DOHH2 (cell line): ENCODE data around the gene STARD13.

ENCODE experiments used
- EZH2phosphoT487 ChIP-seq: fragments of 200-600 bp; sonication (generic); IDR thresholded peaks from 2 replicates; pipeline ENCODE4 v1.6.1; 2017; ENCODE audit warnings: borderline replicate concordance, mild to moderate bottlenecking, antibody characterized with exemption, low read length, moderate library complexity, mixed read lengths
- TF ChIP-seq, protein P1 (sequence below): fragments of 200-600 bp; sonication (generic); IDR thresholded peaks from one replicate; pipeline ENCODE4 v1.5.1; 2014; ENCODE audit warnings: antibody characterized with exemption, mild to moderate bottlenecking, low read depth, low read length; ENCODE audit not compliant: poor library complexity, severe bottlenecking

DNA sequence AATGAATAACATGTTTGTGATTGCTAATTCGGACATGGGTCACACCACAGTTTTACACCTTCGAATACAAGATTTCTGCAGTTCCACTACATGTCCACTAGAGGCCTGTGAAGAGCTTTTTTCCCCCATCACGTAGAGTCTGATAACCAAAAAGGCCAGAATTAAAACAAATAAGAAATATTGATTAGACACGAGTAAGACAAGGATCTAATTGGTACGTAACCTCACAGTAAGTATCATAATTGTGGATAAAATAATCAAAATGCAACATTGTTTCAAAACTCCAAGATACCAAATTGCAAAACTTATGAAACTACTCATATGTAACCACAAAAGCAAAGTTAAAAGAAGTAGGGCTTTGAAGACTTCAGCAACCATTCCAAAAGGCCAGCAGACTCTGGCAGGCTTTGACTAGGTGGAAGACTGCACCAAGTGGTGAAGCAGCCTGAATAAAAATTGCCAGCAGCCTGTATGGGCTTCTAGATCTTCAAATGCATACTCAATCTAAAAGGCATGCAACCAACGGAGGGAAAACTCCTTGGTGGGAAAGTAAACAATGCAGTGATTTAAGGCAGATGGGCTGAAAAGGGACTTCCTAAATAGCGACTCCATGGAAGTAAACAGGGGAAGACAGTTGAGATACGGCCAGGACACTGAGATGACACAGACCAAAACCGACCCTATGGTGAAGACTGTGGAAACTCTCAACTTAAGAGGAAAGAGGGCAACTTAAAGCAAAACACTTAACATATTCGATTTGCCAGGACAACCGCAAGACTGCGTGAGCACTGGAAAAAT lies 56.7 kb downstream of the STARD13 start:
- TF ChIP-seq, protein P1, sequence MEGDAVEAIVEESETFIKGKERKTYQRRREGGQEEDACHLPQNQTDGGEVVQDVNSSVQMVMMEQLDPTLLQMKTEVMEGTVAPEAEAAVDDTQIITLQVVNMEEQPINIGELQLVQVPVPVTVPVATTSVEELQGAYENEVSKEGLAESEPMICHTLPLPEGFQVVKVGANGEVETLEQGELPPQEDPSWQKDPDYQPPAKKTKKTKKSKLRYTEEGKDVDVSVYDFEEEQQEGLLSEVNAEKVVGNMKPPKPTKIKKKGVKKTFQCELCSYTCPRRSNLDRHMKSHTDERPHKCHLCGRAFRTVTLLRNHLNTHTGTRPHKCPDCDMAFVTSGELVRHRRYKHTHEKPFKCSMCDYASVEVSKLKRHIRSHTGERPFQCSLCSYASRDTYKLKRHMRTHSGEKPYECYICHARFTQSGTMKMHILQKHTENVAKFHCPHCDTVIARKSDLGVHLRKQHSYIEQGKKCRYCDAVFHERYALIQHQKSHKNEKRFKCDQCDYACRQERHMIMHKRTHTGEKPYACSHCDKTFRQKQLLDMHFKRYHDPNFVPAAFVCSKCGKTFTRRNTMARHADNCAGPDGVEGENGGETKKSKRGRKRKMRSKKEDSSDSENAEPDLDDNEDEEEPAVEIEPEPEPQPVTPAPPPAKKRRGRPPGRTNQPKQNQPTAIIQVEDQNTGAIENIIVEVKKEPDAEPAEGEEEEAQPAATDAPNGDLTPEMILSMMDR = peak; percentile 74
- TF ChIP-seq EZH2phosphoT487 = no peak
